ENCODE results near the gene ITPR3.

The ITPR3 gene

GRCh38 chr6:33712914-33713313, 91.8 kb downstream of the ITPR3 start:
- WGBS, 2 experiments (ENCODE audit: insufficient coverage in 2 of 2), result 100% methylated on average over 1 of the region's 3 CpGs; no CpG with 5 or more reads in 1 of the 2 experiments
- Histone ChIP-seq H3K27ac (ENCODE audit: low read depth, low read length, severe bottlenecking) (no peak overlapping the region), H3K4me1 (ENCODE audit: control insufficient read depth, insufficient read depth, low read length, poor library complexity, severe bottlenecking) (peaks cover 3% of the 10 kb centered on the region), H3K9me3 (ENCODE audit: control insufficient read depth, low read length) (no peaks in the 10 kb centered on the region), H3K36me3 (ENCODE audit: control insufficient read depth, insufficient read depth, low read length) (peaks cover 23% of the 10 kb centered on the region), H3K4me3 (ENCODE audit: extremely low read depth, insufficient read depth, low read length, poor library complexity, severe bottlenecking) (no peak overlapping the region)

GRCh38 chr6:33713786-33714185, 92.7 kb downstream of the ITPR3 start:
- Histone ChIP-seq H3K4me1 (ENCODE audit: control insufficient read depth, insufficient read depth, low read length, poor library complexity, severe bottlenecking) (peaks cover 3% of the 10 kb centered on the region), H3K27ac (ENCODE audit: low read depth, low read length, severe bottlenecking) (no peak overlapping the region), H3K4me3 (ENCODE audit: extremely low read depth, insufficient read depth, low read length, poor library complexity, severe bottlenecking) (no peak overlapping the region), H3K9me3 (ENCODE audit: control insufficient read depth, low read length) (no peaks in the 10 kb centered on the region), H3K36me3 (ENCODE audit: control insufficient read depth, insufficient read depth, low read length) (peaks cover 16% of the 10 kb centered on the region)
- 89 to 98% methylated on average over 1 to 2 of the region's 2 CpGs for WGBS, 2 experiments (ENCODE audit: insufficient coverage in 2 of 2)

DNA sequence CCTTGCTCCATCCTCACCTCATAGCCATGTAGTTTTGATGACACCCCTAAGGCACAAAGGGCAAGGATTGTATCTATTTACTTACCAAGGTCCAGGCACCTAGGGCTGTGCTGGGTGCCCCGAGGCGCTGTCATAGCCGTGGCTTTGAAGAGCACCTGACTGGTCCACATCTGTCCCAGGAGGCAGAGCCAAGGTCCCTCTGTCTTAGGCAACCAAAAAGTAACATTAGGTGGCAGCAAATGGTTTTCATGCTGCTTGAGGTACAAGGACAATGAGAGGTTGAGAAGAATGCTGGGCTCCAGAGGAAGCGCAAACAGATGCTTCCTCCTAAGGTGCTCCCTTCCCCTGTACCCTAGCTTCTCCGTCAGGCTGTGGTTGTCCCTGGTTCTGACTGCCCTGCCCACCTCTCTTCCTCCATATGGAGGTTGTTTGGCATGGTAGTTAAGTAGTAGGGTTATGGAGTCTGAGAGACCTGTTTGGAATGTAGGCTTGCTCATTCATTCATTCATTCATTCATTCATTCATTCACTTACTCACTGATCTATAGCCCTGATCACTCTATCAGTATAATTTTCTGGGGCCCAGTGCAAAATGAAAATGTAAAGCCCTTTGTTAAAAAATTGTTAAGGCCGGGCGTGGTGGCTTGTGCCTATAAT, 93.4 kb downstream of the ITPR3 start:
- Histone ChIP-seq H3K27ac (ENCODE audit: low read depth, low read length, severe bottlenecking) (no peak overlapping the region), H3K4me1 (ENCODE audit: control insufficient read depth, insufficient read depth, low read length, poor library complexity, severe bottlenecking) (peaks cover 3% of the 10 kb centered on the region), H3K4me3 (ENCODE audit: extremely low read depth, insufficient read depth, low read length, poor library complexity, severe bottlenecking) (no peak overlapping the region), H3K36me3 (ENCODE audit: control insufficient read depth, insufficient read depth, low read length) (peaks cover 10% of the 10 kb centered on the region), H3K9me3 (ENCODE audit: control insufficient read depth, low read length) (no peaks in the 10 kb centered on the region)
- WGBS, 2 experiments (ENCODE audit: insufficient coverage in 2 of 2), result 90 to 94% methylated on average over 6 of the region's 7 CpGs

- Histone ChIP-seq H3K36me3 (ENCODE audit: control insufficient read depth, insufficient read depth, low read length) (no peaks in the 10 kb centered on the region), H3K27ac (ENCODE audit: low read depth, low read length, severe bottlenecking) (no peak overlapping the region), H3K4me3 (ENCODE audit: extremely low read depth, insufficient read depth, low read length, poor library complexity, severe bottlenecking) (no peak overlapping the region), H3K9me3 (ENCODE audit: control insufficient read depth, low read length) (no peaks in the 10 kb centered on the region), H3K4me1 (ENCODE audit: control insufficient read depth, insufficient read depth, low read length, poor library complexity, severe bottlenecking) (peaks cover 3% of the 10 kb centered on the region)
- WGBS, 2 experiments (ENCODE audit: insufficient coverage in 2 of 2), result 86 to 91% methylated on average over 5 to 6 of the region's 7 CpGs
These were observed 95.3 kb downstream of the ITPR3 start for GRCh38 chr6:33716379-33716778.

- Histone ChIP-seq H3K36me3 (ENCODE audit: control insufficient read depth, insufficient read depth, low read length) (no peaks in the 10 kb centered on the region), H3K4me1 (ENCODE audit: control insufficient read depth, insufficient read depth, low read length, poor library complexity, severe bottlenecking) (no peaks in the 10 kb centered on the region), H3K9me3 (ENCODE audit: control insufficient read depth, low read length) (no peaks in the 10 kb centered on the region), H3K4me3 (ENCODE audit: extremely low read depth, insufficient read depth, low read length, poor library complexity, severe bottlenecking) (no peak overlapping the region), H3K27ac (ENCODE audit: low read depth, low read length, severe bottlenecking) (no peak overlapping the region)
- WGBS, 2 experiments (ENCODE audit: insufficient coverage in 2 of 2), result 81 to 84% methylated on average over 3 of the region's 8 CpGs
These were observed 95.9 kb downstream of the ITPR3 start for GRCh38 chr6:33716890-33717632.

DNA sequence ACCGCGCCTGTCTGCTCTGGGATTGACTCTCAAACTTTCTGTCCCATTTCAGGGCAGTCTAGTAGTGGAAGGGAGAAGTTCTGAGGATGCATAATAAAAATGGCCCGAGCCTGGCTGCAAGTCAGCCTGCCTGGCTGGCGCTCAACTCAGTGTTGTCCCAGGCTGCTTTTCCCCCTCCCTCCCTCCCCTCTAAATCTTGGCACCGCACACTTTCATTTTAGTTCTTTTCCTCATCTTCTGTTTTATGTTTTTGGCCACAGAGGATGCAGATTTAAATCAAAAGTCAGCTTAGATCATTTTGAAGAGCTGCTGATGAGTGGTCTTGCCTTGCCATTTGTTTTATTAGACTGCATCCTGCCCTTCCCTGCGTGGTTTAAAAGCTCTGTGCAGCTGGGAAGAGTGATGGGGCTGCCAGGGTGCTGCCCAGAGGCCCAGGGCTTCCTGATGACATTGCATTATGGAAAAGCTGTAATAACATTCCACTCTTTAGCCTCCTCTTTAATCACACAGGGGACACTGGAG, 96.9 kb downstream of the ITPR3 start:
- no peaks in the 10 kb centered on the region for H3K4me1 ChIP-seq (ENCODE audit: control insufficient read depth, insufficient read depth, low read length, poor library complexity, severe bottlenecking)
- H3K9me3 ChIP-seq (ENCODE audit: control insufficient read depth, low read length), result no peaks in the 10 kb centered on the region
- WGBS, 2 experiments (ENCODE audit: insufficient coverage in 2 of 2), result 95 to 96% methylated on average over 3 to 4 of the region's 6 CpGs
- no peak overlapping the region for H3K27ac ChIP-seq (ENCODE audit: low read depth, low read length, severe bottlenecking)
- peaks cover 5% of the 10 kb centered on the region for H3K36me3 ChIP-seq (ENCODE audit: control insufficient read depth, insufficient read depth, low read length)
- no peak overlapping the region for H3K4me3 ChIP-seq (ENCODE audit: extremely low read depth, insufficient read depth, low read length, poor library complexity, severe bottlenecking)

GRCh38 chr6:33718713-33719112, 97.6 kb downstream of the ITPR3 start:
- 100% methylated on average over 1 of the region's 2 CpGs; no CpG with 5 or more reads in 1 of the 2 experiments for WGBS, 2 experiments (ENCODE audit: insufficient coverage in 2 of 2)
- H3K9me3 ChIP-seq (ENCODE audit: control insufficient read depth, low read length), result no peaks in the 10 kb centered on the region
- H3K36me3 ChIP-seq (ENCODE audit: control insufficient read depth, insufficient read depth, low read length), result peaks cover 5% of the 10 kb centered on the region
- H3K4me3 ChIP-seq (ENCODE audit: extremely low read depth, insufficient read depth, low read length, poor library complexity, severe bottlenecking), result no peak overlapping the region
- no peak overlapping the region for H3K27ac ChIP-seq (ENCODE audit: low read depth, low read length, severe bottlenecking)
- H3K4me1 ChIP-seq (ENCODE audit: control insufficient read depth, insufficient read depth, low read length, poor library complexity, severe bottlenecking), result no peaks in the 10 kb centered on the region

- no peak overlapping the region for H3K27ac ChIP-seq (ENCODE audit: low read depth, low read length, severe bottlenecking)
- no peaks in the 10 kb centered on the region for H3K9me3 ChIP-seq (ENCODE audit: control insufficient read depth, low read length)
- H3K4me3 ChIP-seq (ENCODE audit: extremely low read depth, insufficient read depth, low read length, poor library complexity, severe bottlenecking), result no peak overlapping the region
- WGBS, 2 experiments (ENCODE audit: insufficient coverage in 2 of 2), result 86 to 89% methylated on average over 9 to 10 of the region's 11 CpGs
- H3K4me1 ChIP-seq (ENCODE audit: control insufficient read depth, insufficient read depth, low read length, poor library complexity, severe bottlenecking), result no peaks in the 10 kb centered on the region
- H3K36me3 ChIP-seq (ENCODE audit: control insufficient read depth, insufficient read depth, low read length), result peaks cover 5% of the 10 kb centered on the region
These were observed 98.3 kb downstream of the ITPR3 start for GRCh38 chr6:33719326-33719987.

- no peak overlapping the region for H3K4me3 ChIP-seq (ENCODE audit: extremely low read depth, insufficient read depth, low read length, poor library complexity, severe bottlenecking)
- WGBS, 2 experiments (ENCODE audit: insufficient coverage in 2 of 2), result no CpG with 5 or more reads among the region's 1 CpG
- no peaks in the 10 kb centered on the region for H3K4me1 ChIP-seq (ENCODE audit: control insufficient read depth, insufficient read depth, low read length, poor library complexity, severe bottlenecking)
- H3K36me3 ChIP-seq (ENCODE audit: control insufficient read depth, insufficient read depth, low read length), result peaks cover 5% of the 10 kb centered on the region
- H3K27ac ChIP-seq (ENCODE audit: low read depth, low read length, severe bottlenecking), result no peak overlapping the region
- H3K9me3 ChIP-seq (ENCODE audit: control insufficient read depth, low read length), result no peaks in the 10 kb centered on the region
These were observed 99.9 kb downstream of the ITPR3 start for GRCh38 chr6:33720998-33721397.

GRCh38 chr6:33721508-33721907, 100.4 kb downstream of the ITPR3 start:
- H3K27ac ChIP-seq (ENCODE audit: low read depth, low read length, severe bottlenecking), result no peak overlapping the region
- H3K4me3 ChIP-seq (ENCODE audit: extremely low read depth, insufficient read depth, low read length, poor library complexity, severe bottlenecking), result no peak overlapping the region
- peaks cover 5% of the 10 kb centered on the region for H3K36me3 ChIP-seq (ENCODE audit: control insufficient read depth, insufficient read depth, low read length)
- no peaks in the 10 kb centered on the region for H3K9me3 ChIP-seq (ENCODE audit: control insufficient read depth, low read length)
- no peaks in the 10 kb centered on the region for H3K4me1 ChIP-seq (ENCODE audit: control insufficient read depth, insufficient read depth, low read length, poor library complexity, severe bottlenecking)
- WGBS, 2 experiments (ENCODE audit: insufficient coverage in 2 of 2), result 100% methylated on average over 1 of the region's 5 CpGs

All from mesodermal cell (in vitro differentiated cells).